Activated naive CD4-positive, alpha-beta T cell treated with anti-CD3 and anti-CD28 coated beads, Interleukin-2, amount 10 ng/mL, durations not matched to agents 5 hours and 36 hours (primary cell): ENCODE results near the gene SORL1. TPM values are rescaled to one million over a fixed set of nuclear protein-coding genes. Genes with fewer than 3 reads are reported as not detected.

Source experiments
- total RNA-seq, 2 experiments: library from RNA; stranded (reverse); gene quantifications; one replicate each; pipeline ENCODE4 v1.2.3, GENCODE V29; 2021

The SORL1 gene, protein sequence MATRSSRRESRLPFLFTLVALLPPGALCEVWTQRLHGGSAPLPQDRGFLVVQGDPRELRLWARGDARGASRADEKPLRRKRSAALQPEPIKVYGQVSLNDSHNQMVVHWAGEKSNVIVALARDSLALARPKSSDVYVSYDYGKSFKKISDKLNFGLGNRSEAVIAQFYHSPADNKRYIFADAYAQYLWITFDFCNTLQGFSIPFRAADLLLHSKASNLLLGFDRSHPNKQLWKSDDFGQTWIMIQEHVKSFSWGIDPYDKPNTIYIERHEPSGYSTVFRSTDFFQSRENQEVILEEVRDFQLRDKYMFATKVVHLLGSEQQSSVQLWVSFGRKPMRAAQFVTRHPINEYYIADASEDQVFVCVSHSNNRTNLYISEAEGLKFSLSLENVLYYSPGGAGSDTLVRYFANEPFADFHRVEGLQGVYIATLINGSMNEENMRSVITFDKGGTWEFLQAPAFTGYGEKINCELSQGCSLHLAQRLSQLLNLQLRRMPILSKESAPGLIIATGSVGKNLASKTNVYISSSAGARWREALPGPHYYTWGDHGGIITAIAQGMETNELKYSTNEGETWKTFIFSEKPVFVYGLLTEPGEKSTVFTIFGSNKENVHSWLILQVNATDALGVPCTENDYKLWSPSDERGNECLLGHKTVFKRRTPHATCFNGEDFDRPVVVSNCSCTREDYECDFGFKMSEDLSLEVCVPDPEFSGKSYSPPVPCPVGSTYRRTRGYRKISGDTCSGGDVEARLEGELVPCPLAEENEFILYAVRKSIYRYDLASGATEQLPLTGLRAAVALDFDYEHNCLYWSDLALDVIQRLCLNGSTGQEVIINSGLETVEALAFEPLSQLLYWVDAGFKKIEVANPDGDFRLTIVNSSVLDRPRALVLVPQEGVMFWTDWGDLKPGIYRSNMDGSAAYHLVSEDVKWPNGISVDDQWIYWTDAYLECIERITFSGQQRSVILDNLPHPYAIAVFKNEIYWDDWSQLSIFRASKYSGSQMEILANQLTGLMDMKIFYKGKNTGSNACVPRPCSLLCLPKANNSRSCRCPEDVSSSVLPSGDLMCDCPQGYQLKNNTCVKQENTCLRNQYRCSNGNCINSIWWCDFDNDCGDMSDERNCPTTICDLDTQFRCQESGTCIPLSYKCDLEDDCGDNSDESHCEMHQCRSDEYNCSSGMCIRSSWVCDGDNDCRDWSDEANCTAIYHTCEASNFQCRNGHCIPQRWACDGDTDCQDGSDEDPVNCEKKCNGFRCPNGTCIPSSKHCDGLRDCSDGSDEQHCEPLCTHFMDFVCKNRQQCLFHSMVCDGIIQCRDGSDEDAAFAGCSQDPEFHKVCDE (N-terminal part only)
- total RNA-seq: 100 to 1,000 TPM; 179 to 193 TPM

GRCh38 chr11:121451986-121452608 lies at the start of gene SORL1:
TSS of gene SORL1 (plus strand) at chr11:121452314. CDS start at chr11:121452332, 18 bp downstream.

GRCh38 chr11:121452609-121453150 lies 566 bp downstream of the SORL1 start, which contains the start of gene SORL1-AS1:
TSS of gene SORL1-AS1 (minus strand) at chr11:121452967.

Other genes with a start within 250 kb of the SORL1 start
- 10 to 100 TPM; 33.8 to 34.3 TPM for gene SC5D, start 159.5 kb upstream of the SORL1 start, total RNA-seq